Left kidney (tissue), 2 donors: ENCODE measurements around the gene RASSF3. TPM values are rescaled to one million over a fixed set of nuclear protein-coding genes. Genes with fewer than 3 reads are reported as not detected.
"Not testable (repeated sequence)": the region's sequence is repeated elsewhere in the genome, so short reads cannot be mapped to it uniquely, and the experiment has no call there.

Source experiments
- DNase-seq: peaks from one replicate; pipeline ENCODE4 v3.0.0-alpha.2; 2013
- polyA plus RNA-seq: library from polyadenylated mRNA; unstranded; fragments of 120-200 nt; gene quantifications from one replicate; pipeline ENCODE4 v1.2.1, GENCODE V29; 2013; ENCODE audit not compliant: insufficient read length

The RASSF3 gene
- polyA plus RNA-seq, 1 donor, result 21.7 TPM

DNA sequence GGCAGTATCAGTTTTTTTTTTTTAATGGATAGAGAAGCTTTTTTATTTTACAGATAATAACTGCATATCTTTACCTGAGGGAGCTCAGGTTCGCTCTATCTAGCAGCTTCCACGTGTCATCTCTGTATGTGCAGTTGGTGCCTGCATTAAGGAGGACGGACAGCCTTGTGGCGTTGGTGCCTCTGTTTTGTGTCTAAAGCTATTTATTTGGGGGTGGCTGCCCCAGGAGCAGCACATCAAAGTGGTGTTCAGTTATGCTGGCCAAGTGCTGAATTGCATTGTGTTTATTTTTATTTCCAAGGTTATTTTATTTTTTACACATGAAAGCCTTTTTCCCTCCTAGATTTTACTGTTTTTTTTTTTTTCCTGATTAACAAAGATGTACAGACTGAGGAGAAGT is 59.7 kb downstream of the RASSF3 start:
- DNase-seq, result no peak

GRCh38 chr12:64670919-64671639 is 60.8 kb downstream of the RASSF3 start:
- DNase-seq, result no peak

DNA sequence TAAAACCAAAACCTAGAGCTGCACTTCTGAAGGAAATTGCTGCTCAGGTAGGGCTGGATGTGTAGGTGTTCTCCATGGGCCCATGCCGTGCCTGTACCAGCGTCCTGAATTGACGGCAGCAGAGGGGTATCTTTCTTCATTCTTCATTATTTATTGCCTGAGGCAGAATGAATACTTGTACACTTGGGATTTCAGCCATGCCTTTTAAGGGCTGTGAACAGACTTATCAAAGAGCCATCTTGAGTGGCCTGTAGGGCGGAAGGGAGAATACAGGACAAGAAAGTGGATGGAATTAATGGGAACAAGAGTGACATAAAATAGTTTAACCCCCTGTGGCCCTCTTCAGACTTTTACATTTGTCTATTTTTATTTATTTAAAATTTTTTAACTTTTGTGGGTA is 61.4 kb downstream of the RASSF3 start:
- DNase-seq, result no peak

- DNase-seq, result no peak
Measured at GRCh38 chr12:64672925-64673409, 62.7 kb downstream of the RASSF3 start.

GRCh38 chr12:64673490-64674169 is 63.3 kb downstream of the RASSF3 start:
- no peak for DNase-seq

DNA sequence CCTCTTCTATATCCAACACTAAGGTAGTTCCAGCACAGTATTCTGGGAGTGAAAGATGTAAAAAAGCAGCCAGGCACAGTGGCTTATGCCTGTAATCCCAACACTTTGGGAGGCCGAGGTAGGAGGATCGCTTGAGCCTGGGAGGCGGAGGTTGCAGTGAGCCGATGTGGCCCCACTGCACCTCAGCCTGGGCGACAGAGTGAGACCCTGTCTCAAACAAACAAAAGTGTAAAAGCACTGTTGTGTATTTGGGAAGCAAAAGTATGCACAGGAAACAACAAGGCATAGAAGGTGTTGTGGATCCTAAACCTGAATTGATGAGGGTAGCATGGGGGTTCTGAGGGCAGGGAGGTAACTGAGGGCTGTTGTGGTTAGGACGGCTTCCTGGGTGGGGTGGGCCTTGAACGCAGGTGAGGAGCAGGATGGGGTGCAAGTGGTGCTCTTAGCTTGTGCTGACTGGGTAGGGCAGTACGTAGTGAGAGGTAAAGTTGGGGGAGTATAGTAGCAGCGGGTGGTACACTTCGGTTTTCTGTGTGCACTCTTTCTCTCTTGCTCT is 64.2 kb downstream of the RASSF3 start:
- no peak for DNase-seq

DNA sequence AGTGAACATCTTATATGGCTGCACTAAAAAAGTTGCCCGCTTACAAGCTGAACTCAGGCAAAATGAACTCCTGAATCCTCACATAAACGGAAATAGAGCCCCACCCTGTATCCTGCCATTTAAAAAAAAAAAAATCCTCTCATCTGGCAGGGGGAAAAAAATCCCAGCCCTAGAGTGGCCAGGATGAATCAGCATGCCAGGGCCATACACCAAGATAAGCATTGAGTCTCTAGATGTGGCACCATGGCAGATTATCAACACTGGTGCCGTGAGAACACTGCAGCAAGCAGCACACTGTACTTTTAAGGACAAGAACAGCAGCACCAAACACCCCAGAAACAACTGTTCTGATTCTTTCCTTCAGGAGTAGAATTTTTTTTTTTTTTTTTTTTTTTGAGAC is 65.5 kb downstream of the RASSF3 start:
- DNase-seq, result no peak

DNA sequence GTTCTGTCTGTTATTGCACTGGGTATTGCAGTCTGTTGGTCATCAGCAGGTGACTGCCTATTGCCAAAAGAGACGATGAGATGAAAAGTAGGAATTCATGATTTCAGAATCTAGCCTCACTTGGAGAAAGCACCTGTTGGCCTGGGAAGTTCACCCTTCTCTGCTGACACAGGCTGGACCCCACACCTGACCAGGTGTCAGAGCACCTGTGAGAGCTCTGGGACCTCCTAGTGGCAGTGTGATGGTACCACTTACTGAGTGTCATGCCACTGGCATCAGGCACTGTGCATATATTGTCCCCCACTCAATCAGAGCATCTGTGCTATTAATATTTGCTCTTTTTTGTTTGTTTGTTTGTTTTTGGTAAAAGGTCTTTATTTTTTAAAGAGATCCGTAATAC is 68.0 kb downstream of the RASSF3 start:
- DNase-seq, result no peak

DNA sequence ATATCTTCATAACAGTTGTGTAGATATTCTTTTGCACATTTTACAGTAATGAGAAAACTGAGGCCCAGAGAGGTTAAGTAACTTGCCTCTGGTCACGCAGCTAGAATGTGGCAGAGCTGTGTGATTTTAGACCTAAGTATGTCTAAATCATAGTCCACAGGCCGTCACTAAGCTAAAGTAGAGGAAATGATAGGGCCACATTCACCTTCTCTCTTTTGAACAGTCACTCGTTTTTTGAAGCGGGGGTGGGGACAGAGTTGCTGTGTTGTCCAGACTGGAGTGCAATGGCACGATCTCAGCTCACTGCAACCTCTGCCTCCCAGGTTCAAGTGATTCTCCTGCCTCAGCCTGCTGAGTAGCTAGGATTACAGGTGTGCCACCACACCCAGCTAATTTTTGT is 68.5 kb downstream of the RASSF3 start:
- no peak for DNase-seq

- DNase-seq, result no peak
Measured at GRCh38 chr12:64679487-64680001, 69.2 kb downstream of the RASSF3 start.

GRCh38 chr12:64680235-64680634 is 69.9 kb downstream of the RASSF3 start:
- no peak for DNase-seq

DNA sequence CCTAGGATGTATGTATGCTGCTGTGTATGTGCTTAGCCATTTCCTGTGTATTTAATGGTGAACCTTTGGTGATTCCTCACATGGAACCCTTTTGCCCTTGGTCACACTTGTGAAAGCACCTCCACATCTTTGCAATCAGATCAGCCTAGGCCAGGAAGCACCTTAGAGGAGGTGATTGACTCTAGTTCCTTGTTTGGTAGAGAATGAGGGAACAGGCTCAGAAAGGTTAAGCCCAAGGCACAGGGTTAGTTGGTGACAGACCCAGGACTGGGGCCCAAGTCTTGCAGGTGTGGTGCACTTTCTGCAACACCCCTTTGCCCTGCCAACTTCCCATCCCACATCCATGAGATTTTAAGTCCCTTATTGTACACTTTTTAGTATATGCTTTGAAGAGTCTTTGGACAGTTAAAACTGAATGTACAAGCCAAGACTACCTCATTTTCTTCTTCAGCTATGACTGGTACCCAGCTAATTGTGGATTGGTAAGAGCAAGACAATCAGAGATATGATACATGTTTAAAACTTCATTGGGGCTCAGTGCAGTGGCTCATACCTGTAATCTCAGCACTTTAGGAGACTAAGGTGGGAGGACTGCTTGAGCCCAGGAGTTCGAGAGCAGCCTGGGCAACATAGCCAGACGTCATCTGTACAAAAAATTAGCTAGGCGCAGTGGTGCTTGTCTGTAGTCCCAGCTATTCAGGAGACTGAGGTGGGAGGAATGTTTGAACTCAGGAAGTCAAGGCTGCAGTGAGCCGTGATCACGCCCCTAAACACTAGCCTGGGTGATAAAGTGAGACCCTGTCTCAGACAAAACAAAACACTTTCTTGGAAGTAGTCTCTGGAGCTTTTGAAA is 71.1 kb downstream of the RASSF3 start:
- no peak for DNase-seq

DNA sequence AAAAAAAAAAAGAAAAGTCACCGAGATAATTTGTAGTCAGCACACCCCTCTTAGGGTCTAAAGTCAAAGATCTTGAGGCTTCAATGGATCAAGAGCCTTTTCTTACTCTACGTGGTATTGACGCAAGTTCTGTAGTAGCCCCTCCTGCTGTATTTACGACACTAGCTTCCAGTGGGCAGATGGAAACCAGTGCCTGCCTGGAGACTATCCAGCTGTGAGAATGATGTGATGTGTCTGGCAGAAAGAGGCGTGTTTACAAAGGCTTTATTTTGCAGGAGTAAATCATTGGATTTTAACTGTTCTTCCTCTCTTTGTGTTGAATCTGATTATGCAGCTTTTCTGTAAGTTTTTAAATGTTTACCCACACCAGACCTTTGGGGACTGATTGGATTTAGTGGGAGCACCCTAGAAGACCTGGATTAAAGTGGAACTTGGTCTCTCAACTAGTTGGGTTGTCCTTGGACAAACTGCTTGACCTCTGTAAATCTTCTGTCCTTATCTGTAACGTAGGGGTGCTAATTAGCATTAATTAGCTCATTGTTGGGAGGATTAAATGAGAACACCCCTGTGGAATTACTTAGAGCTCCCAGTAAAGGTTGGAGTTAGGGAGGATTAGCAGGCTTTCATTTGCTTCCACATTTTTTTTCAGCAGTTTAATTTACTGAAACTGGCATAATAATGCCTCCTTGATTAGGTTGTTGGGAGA is 72.4 kb downstream of the RASSF3 start:
- peak; percentile 65 for DNase-seq

GRCh38 chr12:64683816-64684543 is 73.7 kb downstream of the RASSF3 start:
- DNase-seq, result no peak

GRCh38 chr12:64685050-64685449 is 74.8 kb downstream of the RASSF3 start:
- no peak for DNase-seq

DNA sequence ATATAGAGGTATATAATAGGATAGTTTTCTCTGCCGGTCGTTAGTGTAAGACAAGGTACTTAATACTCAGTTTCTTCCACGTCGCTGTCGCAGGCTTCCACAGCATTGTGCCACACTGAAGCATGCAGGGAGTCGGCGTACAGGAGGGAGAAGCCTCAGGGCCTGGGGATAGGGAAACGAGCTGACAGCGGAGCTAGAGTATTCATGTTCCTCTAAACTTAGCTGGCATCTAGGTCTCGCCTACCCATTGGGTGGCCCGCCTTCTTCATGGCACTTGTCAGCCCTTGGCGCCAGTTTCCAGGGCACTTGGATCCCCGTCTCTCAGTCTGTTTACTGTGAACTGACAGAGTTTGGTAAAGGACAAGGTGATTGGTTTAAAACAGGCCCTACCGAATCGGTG is 75.3 kb downstream of the RASSF3 start:
- no peak for DNase-seq

DNA sequence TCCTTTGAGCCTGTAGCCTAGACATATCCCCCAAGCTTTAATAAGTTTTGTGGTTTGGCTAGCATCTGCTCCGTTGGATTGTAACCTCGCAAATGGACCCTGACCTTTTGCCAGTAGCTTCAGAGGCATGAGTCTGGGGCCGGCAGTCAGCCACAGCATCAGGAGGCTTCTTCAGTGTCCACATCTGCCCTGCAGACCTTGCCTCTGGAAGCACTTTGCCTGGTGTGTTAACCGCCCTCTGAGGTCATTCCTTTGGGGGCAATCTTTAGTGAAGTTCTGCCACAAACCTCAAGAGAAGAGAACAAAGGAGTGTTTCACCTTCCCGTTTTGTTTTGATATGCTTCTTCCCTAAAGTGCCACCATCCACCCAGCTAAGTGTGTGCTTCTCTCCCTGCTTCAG is 77.5 kb downstream of the RASSF3 start:
- no peak for DNase-seq

- no peak for DNase-seq
Measured at GRCh38 chr12:64688219-64688618, 77.9 kb downstream of the RASSF3 start.

DNA sequence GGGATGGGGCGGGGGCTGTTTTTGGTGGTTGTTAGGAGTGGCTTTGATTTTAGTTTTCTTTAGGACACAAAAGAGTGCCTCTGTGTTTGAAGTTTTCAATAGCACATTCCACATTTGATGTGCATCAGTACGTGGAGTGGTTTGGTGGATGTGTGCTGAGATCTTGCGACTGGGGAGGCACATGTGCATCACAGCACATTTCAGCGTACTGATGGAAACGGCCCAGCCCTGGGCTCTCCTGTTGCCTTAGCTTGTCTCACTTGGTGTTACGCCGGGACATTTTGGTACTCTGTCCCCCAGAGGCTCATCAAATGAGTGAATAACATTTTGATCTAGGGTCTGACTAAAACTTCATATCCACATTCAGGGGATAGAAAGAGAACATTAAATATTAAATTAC is 78.4 kb downstream of the RASSF3 start:
- DNase-seq, result no peak

DNA sequence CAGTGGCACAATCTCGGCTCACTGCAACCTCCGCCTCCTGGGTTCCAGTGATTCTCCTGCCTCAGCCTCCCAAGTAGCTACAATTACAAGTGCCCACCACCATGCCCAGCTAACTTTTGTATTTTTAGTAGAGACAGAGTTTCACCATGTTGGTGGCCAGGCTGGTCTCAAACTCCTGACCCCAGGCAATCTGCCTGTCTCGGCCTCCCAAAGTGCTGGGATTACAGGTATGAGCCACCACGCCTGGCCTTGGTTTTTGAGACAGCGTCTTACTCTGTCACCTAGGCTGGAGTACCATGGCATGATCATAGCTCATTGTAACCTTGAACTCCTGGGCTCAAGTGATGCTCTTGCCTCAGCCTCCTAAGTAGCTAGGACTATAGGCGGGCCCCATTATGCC is 79.9 kb downstream of the RASSF3 start:
- DNase-seq, result not testable (repeated sequence)

- peak; percentile 68 for DNase-seq
Measured at GRCh38 chr12:64691227-64691794, 81.0 kb downstream of the RASSF3 start.
